Raji (cell line): ENCODE measurements around the gene ANKRD16.

Experiments used
- POLR2A ChIP-seq: IDR thresholded peaks from 2 replicates; pipeline ENCODE4 v1.6.1; 2011; ENCODE audit warnings: low read depth, low read length, control low read depth; ENCODE audit not compliant: insufficient read depth

Gene ANKRD16

GRCh38 chr10:5911670-5912069 is 22.0 kb upstream of the ANKRD16 start:
- TF ChIP-seq POLR2A, result no peak

- TF ChIP-seq POLR2A, result no peak
Measured at GRCh38 chr10:5910323-5911100, 20.8 kb upstream of the ANKRD16 start.

GRCh38 chr10:5906651-5907050 is 17.0 kb upstream of the ANKRD16 start:
- TF ChIP-seq POLR2A, result no peak

GRCh38 chr10:5905854-5906507 is 16.3 kb upstream of the ANKRD16 start:
- no peak for TF ChIP-seq POLR2A

GRCh38 chr10:5904227-5904626 is 14.5 kb upstream of the ANKRD16 start:
- no peak for TF ChIP-seq POLR2A

- no peak for TF ChIP-seq POLR2A
Measured at GRCh38 chr10:5903563-5903962, 13.9 kb upstream of the ANKRD16 start.

- no peak for TF ChIP-seq POLR2A
Measured at GRCh38 chr10:5902511-5903274, 13.0 kb upstream of the ANKRD16 start.

GRCh38 chr10:5900247-5900646 is 10.6 kb upstream of the ANKRD16 start:
- TF ChIP-seq POLR2A, result no peak

- TF ChIP-seq POLR2A, result no peak
Measured at GRCh38 chr10:5898163-5898562, 8.5 kb upstream of the ANKRD16 start.

- no peak for TF ChIP-seq POLR2A
Measured at GRCh38 chr10:5897504-5897903, 7.8 kb upstream of the ANKRD16 start.

- TF ChIP-seq POLR2A, result no peak
Measured at GRCh38 chr10:5897053-5897340, 7.3 kb upstream of the ANKRD16 start.

- no peak for TF ChIP-seq POLR2A
Measured at GRCh38 chr10:5896208-5897052, 6.7 kb upstream of the ANKRD16 start.

- no peak for TF ChIP-seq POLR2A
Measured at GRCh38 chr10:5895804-5896203, 6.1 kb upstream of the ANKRD16 start.

GRCh38 chr10:5895365-5895764 is 5.7 kb upstream of the ANKRD16 start:
- no peak for TF ChIP-seq POLR2A

GRCh38 chr10:5894873-5895272 is 5.2 kb upstream of the ANKRD16 start:
- no peak for TF ChIP-seq POLR2A
